Lower leg skin (tissue), 4 donors: ENCODE data around the gene CDC25C. TPM values are rescaled to one million over a fixed set of nuclear protein-coding genes. Genes with fewer than 3 reads are reported as not detected.
"Not testable (repeated sequence)": the region's sequence is repeated elsewhere in the genome, so short reads cannot be mapped to it uniquely, and the experiment has no call there.

Experiments used
- DNase-seq, 2 donors: peaks; one replicate each; pipeline ENCODE4 v3.0.0-alpha.2; 2019; ENCODE audit warnings: low spot score in 2 of 2
- H3K4me3 ChIP-seq: fragments of 200-600 bp; sonication (generic); 2 replicates; pipeline ENCODE4 v1.5.1; 2017; ENCODE audit warnings: mild to moderate bottlenecking, low read depth; ENCODE audit not compliant: poor library complexity, severe bottlenecking
- POLR2A ChIP-seq, 2 donors: fragments of 450-650 bp; IDR thresholded peaks; one replicate each; pipeline ENCODE4 v1.6.1; 2016 to 2017; ENCODE audit warnings: antibody characterized with exemption in 2 of 2, mild to moderate bottlenecking in 1 of 2, moderate library complexity in 1 of 2
- WGBS, 2 donors: methylation state at CpG; one replicate each; pipeline ENCODE4 v1.1.5; 2018; 5-methylcytosine and 5-hydroxymethylcytosine counted together
- intact Hi-C: fragments of 100-400 bp; cut with DNase I; formaldehyde crosslinking; loops from one replicate; pipeline ENCODE4 v1.15.0; 2023; ENCODE audit warnings: low total_unique reads
- total RNA-seq, 4 donors: library from RNA; depleted of rRNA; stranded (reverse); fragments of >200 nt; gene quantifications; one replicate each; pipeline ENCODE4 v1.1.0, GENCODE V29; 2016
- TF ChIP-seq, protein P1 (sequence below), 3 donors: fragments of 450-650 bp; IDR thresholded peaks; one replicate each; pipeline ENCODE4 v1.5.1; 2016; ENCODE audit warnings: antibody characterized with exemption in 3 of 3, mild to moderate bottlenecking in 3 of 3, moderate library complexity in 2 of 3

The CDC25C gene
- total RNA-seq, 4 donors from 2014 or later: 0.34 to 1.4 (median 0.69) TPM; not detected in 1

DNA sequence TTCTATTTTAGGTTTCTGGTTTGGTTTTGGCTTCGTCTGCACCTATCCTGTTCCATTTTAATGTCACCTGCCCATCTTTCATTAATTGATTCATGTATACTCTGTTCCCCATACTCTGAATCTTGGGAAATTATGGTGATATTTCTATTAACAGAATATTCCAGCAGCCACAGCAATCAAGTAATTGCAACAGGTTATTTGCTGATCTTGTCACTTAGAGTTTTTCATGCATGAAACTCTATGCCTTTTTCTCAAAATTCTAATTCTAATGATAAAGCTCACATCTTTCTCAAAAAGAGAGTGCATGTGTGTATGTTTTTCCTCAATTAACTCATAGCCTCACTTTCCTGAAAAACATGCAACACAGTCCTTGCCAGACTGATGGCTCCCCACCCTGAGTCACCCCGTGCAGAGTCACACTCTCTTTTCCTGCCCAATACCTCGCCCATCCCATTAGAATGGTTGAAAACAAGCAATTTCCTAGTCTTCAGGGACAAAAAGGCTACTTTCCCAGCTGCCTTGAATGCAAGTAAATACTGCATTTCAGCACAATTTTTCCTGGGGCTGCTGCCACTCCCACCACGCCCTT is 72.8 kb downstream of the CDC25C start:
- intact Hi-C loops: no loop called here
- 53 to 68% methylated on average over 4 of the region's 4 CpGs for WGBS, 2 donors
- no peak for DNase-seq
- TF ChIP-seq, protein P1, sequence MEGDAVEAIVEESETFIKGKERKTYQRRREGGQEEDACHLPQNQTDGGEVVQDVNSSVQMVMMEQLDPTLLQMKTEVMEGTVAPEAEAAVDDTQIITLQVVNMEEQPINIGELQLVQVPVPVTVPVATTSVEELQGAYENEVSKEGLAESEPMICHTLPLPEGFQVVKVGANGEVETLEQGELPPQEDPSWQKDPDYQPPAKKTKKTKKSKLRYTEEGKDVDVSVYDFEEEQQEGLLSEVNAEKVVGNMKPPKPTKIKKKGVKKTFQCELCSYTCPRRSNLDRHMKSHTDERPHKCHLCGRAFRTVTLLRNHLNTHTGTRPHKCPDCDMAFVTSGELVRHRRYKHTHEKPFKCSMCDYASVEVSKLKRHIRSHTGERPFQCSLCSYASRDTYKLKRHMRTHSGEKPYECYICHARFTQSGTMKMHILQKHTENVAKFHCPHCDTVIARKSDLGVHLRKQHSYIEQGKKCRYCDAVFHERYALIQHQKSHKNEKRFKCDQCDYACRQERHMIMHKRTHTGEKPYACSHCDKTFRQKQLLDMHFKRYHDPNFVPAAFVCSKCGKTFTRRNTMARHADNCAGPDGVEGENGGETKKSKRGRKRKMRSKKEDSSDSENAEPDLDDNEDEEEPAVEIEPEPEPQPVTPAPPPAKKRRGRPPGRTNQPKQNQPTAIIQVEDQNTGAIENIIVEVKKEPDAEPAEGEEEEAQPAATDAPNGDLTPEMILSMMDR (IDR thresholded peaks at IDR 0.05): no peak
- no peak for TF ChIP-seq POLR2A (IDR thresholded peaks at IDR 0.05)
- H3K4me3 ChIP-seq: no peak overlapping the region

DNA sequence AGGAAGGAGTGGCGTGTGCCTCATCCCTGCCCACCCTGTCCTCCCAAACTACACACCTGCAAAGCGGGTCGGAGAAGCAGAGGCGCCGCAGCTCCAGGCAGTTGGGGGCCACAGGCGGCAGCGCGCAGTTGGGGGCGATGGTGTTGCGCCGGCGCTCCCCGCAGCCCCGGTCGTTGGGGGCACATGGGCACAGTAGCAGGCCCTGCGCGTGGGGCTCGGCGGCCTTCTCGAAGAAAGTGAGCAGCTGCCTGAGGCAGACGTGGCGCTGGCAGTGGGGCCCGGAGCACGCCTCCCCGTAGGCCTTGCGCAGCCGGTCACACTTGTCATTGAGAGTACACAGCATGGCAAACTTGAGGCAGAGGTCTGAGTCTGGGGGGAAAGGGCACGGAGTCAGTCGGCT is 74.0 kb downstream of the CDC25C start:
- 63 to 72% methylated on average over 16 to 29 of the region's 29 CpGs for WGBS, 2 donors
- no peak for DNase-seq
- TF ChIP-seq, protein P1 (IDR thresholded peaks at IDR 0.05): no peak
- no peak for TF ChIP-seq POLR2A (IDR thresholded peaks at IDR 0.05)
- intact Hi-C loops: no loop called here
- H3K4me3 ChIP-seq: no peak overlapping the region

DNA sequence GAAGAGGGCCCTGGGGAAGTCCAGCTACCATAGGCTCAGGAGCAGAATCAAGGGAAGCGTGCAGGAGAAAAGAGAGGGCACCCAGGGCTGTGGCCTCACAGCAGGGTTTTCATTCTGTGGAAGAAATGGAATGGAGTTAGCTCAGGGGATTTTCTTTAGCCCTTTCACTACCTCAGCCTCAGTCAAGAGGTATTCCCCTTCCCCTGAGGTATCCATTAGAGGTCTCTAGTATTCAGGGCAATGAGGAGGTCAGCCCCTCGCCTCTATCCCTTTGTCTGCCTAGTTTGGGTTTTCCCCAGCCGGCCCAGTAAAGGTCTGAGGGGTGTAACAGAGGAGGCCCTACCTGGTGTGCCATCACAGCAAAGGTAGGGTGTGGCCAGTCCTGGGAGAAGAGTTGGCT is 78.7 kb downstream of the CDC25C start:
- 85 to 89% methylated on average over 3 of the region's 3 CpGs for WGBS, 2 donors
- intact Hi-C loops: no loop called here

DNA sequence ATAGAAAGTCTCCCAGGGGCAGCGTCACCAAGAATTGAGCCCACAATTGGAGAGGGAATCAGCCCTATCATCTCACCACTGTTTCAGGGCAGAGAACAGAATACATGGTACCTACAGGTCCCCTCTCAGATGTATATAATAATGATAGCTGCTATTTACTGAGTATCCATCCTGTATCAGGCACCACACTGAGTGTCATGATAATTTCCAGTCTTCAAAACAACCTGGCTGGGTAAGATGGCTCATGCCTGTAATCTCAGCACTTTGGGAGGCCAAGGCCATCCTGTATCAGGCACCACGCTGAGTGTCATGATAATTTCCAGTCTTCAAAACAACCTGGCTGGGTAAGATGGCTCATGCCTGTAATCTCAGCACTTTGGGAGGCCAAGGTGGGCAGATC is 83.8 kb downstream of the CDC25C start:
- DNase-seq, H3K4me3 ChIP-seq, intact Hi-C loops: not testable (repeated sequence)
- 94 to 100% methylated on average over 2 of the region's 2 CpGs for WGBS, 2 donors

More for the DNA sequence above, 78.7 kb downstream of the CDC25C start:
- no peak for DNase-seq
- H3K4me3 ChIP-seq: no peak overlapping the region
- TF ChIP-seq, protein P1 (IDR thresholded peaks at IDR 0.05): no peak
- no peak for TF ChIP-seq POLR2A (IDR thresholded peaks at IDR 0.05)

DNA sequence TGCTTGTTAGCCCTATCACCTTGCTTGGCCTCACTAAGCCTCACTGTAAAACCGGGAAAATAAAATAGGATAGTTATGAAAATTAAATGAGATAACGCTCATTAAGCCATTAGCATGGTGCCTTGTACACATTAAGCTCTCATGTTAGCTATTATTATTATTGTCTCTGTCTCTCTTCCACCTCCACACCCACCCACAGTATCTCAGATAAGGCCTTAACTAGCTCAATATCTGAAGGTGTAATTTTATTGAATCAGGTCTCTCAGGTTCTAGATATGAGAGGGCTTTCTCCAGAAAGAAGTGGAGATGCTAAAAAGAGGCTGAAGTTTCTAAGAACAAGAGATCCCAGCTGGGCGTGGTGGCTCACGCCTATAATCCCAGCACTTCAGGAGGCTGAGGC is 84.8 kb downstream of the CDC25C start:
- no peak overlapping the region for H3K4me3 ChIP-seq
- WGBS, 2 donors: 85 to 96% methylated on average over 4 of the region's 4 CpGs
- DNase-seq: no peak
- TF ChIP-seq, protein P1 (IDR thresholded peaks at IDR 0.05): no peak
- no peak for TF ChIP-seq POLR2A (IDR thresholded peaks at IDR 0.05)
- intact Hi-C loops: no loop called here

DNA sequence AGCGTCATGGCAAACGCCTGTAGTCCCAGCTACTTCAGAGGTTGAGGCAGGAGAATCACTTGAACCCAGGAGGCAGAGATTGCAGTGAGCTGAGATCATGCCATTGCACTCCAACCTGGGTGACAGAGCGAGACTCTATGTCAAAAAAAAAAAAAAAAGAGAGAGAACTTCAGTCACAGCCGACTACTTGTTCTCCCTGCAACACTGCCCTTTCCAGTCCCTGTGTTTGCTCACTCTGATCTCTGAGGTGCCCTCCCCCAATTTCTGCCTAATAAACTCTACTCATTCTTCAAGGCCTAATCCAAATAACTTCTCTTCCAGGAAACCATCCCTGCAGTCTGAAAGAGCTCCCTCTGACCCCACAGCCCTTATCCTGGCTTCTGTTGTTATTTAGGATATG is 85.3 kb downstream of the CDC25C start:
- no peak overlapping the region for H3K4me3 ChIP-seq
- intact Hi-C loops: no loop called here
- no peak for DNase-seq
- TF ChIP-seq POLR2A (IDR thresholded peaks at IDR 0.05): no peak
- TF ChIP-seq, protein P1 (IDR thresholded peaks at IDR 0.05): no peak
- WGBS, 2 donors: 81 to 90% methylated on average over 4 of the region's 4 CpGs
